IPS-18a (cell line): Measurements from ENCODE around the gene DCAF15.

ENCODE experiments used
- H3K27ac ChIP-seq: one replicate; pipeline ENCODE4 v1.5.1; 2013; ENCODE audit warnings: low read length
- H3K27me3 ChIP-seq: one replicate; pipeline ENCODE4 v1.6.1; 2013; ENCODE audit warnings: mild to moderate bottlenecking, low read length; ENCODE audit not compliant: control insufficient read depth, insufficient read depth
- H3K36me3 ChIP-seq: one replicate; pipeline ENCODE4 v1.6.1; 2013; ENCODE audit warnings: low read depth, low read length; ENCODE audit not compliant: control insufficient read depth
- H3K4me1 ChIP-seq: one replicate; pipeline ENCODE4 v1.6.1; 2013; ENCODE audit warnings: low read depth, low read length; ENCODE audit not compliant: control insufficient read depth
- H3K4me3 ChIP-seq: one replicate; pipeline ENCODE4 v1.5.1; 2013; ENCODE audit warnings: low read length
- H3K9ac ChIP-seq: one replicate; pipeline ENCODE4 v1.6.1; 2013; ENCODE audit warnings: mild to moderate bottlenecking, low read length, moderate library complexity
- H3K9me3 ChIP-seq: one replicate; pipeline ENCODE4 v1.6.1; 2013; ENCODE audit warnings: low read depth, low read length; ENCODE audit not compliant: control insufficient read depth

DCAF15 gene

GRCh38 chr19:13952154-13952930 lies at the start of gene DCAF15:
Gene DCAF15, plus strand, starts transcription at chr19:13952509. Its CDS starts 4 bp downstream, at chr19:13952513.
- no peaks in the 10 kb centered on the region for H3K9me3 ChIP-seq

GRCh38 chr19:13902993-13903555 lies 49.2 kb upstream of the DCAF15 start:
- H3K27me3 ChIP-seq = peaks cover 11% of the 10 kb centered on the region
- H3K4me1 ChIP-seq = no peaks in the 10 kb centered on the region
- no peak overlapping the region for H3K9ac ChIP-seq
- H3K9me3 ChIP-seq = no peaks in the 10 kb centered on the region
- H3K36me3 ChIP-seq = no peaks in the 10 kb centered on the region
- no peak overlapping the region for H3K27ac ChIP-seq
- H3K4me3 ChIP-seq = no peak overlapping the region

More at GRCh38 chr19:13952154-13952930, at the start of gene DCAF15:
- Histone ChIP-seq H3K9ac (peak within 1 kb of the TSS; percentile 84), H3K27ac (peak within 1 kb of the TSS; percentile 75), H3K4me1 (no peaks in the 10 kb centered on the region), H3K27me3 (no peaks in the 10 kb centered on the region), H3K4me3 (peak within 1 kb of the TSS; percentile 67), H3K36me3 (peaks cover 31% of the 10 kb centered on the region)

- Histone ChIP-seq H3K36me3 (peaks cover 7% of the 10 kb centered on the region), H3K9me3 (no peaks in the 10 kb centered on the region), H3K4me1 (no peaks in the 10 kb centered on the region), H3K27ac (no peak within 1 kb of the TSS), H3K4me3 (peak within 1 kb of the TSS; percentile 74), H3K27me3 (peaks cover 11% of the 10 kb centered on the region), H3K9ac (peak within 1 kb of the TSS; percentile 67)
Observed at GRCh38 chr19:13905634-13906520, 46.4 kb upstream of the DCAF15 start, which contains the start of the genes BRME1 and CC2D1A. Gene BRME1, minus strand, starts transcription at chr19:13906117. Its CDS starts 1,225 bp downstream, at chr19:13904892. Gene CC2D1A, plus strand, starts transcription at chr19:13906201. Its CDS starts 241 bp downstream, at chr19:13906442.

GRCh38 chr19:13906521-13906904 lies 45.8 kb upstream of the DCAF15 start:
- Histone ChIP-seq H3K27me3 (peaks cover 11% of the 10 kb centered on the region), H3K4me1 (no peaks in the 10 kb centered on the region), H3K27ac (no peak overlapping the region), H3K9ac (peak overlapping the region; percentile 67), H3K9me3 (no peaks in the 10 kb centered on the region), H3K4me3 (peak overlapping the region; percentile 74), H3K36me3 (peaks cover 7% of the 10 kb centered on the region)

- H3K9ac ChIP-seq = peak overlapping the region; percentile 67
- H3K4me1 ChIP-seq = no peaks in the 10 kb centered on the region
- H3K9me3 ChIP-seq = no peaks in the 10 kb centered on the region
- H3K27ac ChIP-seq = no peak overlapping the region
- peaks cover 7% of the 10 kb centered on the region for H3K36me3 ChIP-seq
- peaks cover 11% of the 10 kb centered on the region for H3K27me3 ChIP-seq
- H3K4me3 ChIP-seq = peak overlapping the region; percentile 74
Observed at GRCh38 chr19:13906910-13907309, 45.4 kb upstream of the DCAF15 start.

- Histone ChIP-seq H3K27me3 (peaks cover 11% of the 10 kb centered on the region), H3K27ac (no peak overlapping the region), H3K4me3 (no peak overlapping the region), H3K4me1 (no peaks in the 10 kb centered on the region), H3K9me3 (no peaks in the 10 kb centered on the region), H3K9ac (no peak overlapping the region), H3K36me3 (peaks cover 14% of the 10 kb centered on the region)
Observed at GRCh38 chr19:13908674-13909073, 43.6 kb upstream of the DCAF15 start.

- no peak overlapping the region for H3K27ac ChIP-seq
- H3K36me3 ChIP-seq = peaks cover 14% of the 10 kb centered on the region
- H3K9me3 ChIP-seq = no peaks in the 10 kb centered on the region
- peaks cover 11% of the 10 kb centered on the region for H3K27me3 ChIP-seq
- H3K9ac ChIP-seq = no peak overlapping the region
- H3K4me3 ChIP-seq = no peak overlapping the region
- H3K4me1 ChIP-seq = no peaks in the 10 kb centered on the region
Observed at GRCh38 chr19:13909430-13909829, 42.9 kb upstream of the DCAF15 start.

GRCh38 chr19:13913352-13913751 lies 39.0 kb upstream of the DCAF15 start:
- no peak overlapping the region for H3K9ac ChIP-seq
- H3K4me1 ChIP-seq = no peaks in the 10 kb centered on the region
- no peaks in the 10 kb centered on the region for H3K9me3 ChIP-seq
- no peak overlapping the region for H3K4me3 ChIP-seq
- H3K27me3 ChIP-seq = no peaks in the 10 kb centered on the region
- no peak overlapping the region for H3K27ac ChIP-seq
- H3K36me3 ChIP-seq = peaks cover 21% of the 10 kb centered on the region

GRCh38 chr19:13914777-13915176 lies 37.5 kb upstream of the DCAF15 start:
- Histone ChIP-seq H3K9me3 (no peaks in the 10 kb centered on the region), H3K36me3 (peaks cover 18% of the 10 kb centered on the region), H3K4me1 (no peaks in the 10 kb centered on the region), H3K4me3 (no peak overlapping the region), H3K27me3 (no peaks in the 10 kb centered on the region), H3K9ac (no peak overlapping the region), H3K27ac (no peak overlapping the region)

- no peaks in the 10 kb centered on the region for H3K4me1 ChIP-seq
- no peaks in the 10 kb centered on the region for H3K27me3 ChIP-seq
- peaks cover 22% of the 10 kb centered on the region for H3K36me3 ChIP-seq
- no peak overlapping the region for H3K9ac ChIP-seq
- H3K27ac ChIP-seq = no peak overlapping the region
- no peak overlapping the region for H3K4me3 ChIP-seq
- H3K9me3 ChIP-seq = no peaks in the 10 kb centered on the region
Observed at GRCh38 chr19:13917888-13918406, 34.4 kb upstream of the DCAF15 start.
